Measurements from ENCODE around the gene ASB4.

Gene ASB4

DNA sequence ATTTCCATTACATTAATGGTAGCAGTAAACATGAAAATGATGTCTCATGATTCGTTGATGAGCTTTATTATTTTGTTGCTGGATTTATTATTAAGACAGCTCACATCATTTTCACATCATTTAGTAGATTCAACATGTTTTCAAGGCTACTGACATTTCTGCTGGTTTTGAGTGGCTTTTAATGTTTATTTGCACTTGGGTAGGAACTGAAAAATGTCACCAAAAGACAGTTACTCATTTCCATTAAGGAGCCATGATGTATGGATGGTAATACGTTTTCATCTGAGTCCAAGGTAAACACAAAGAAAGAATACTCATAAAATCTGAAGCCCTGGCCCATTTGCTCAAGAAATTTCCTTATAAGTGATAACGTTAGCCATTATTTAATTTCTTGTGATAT lies 95.7 kb downstream of the ASB4 start:
- H3K4me1 ChIP-seq (ENCODE audit: control insufficient read depth, insufficient read depth, low read length) = no peaks in the 10 kb centered on the region
- H3K36me3 ChIP-seq (ENCODE audit: control insufficient read depth, insufficient read depth, low read length) = no peaks in the 10 kb centered on the region
- WGBS, 2 experiments = 89% methylated on average over 1 of the region's 3 CpGs; no CpG with 5 or more reads in 1 of the 2 experiments
- no peak overlapping the region for H3K27ac ChIP-seq (ENCODE audit: insufficient read depth, low read depth, low read length, poor library complexity, severe bottlenecking)
- no peaks in the 10 kb centered on the region for H3K9me3 ChIP-seq (ENCODE audit: control insufficient read depth, low read length)
- H3K27me3 ChIP-seq (ENCODE audit: control insufficient read depth, insufficient read depth, low read length, poor library complexity, severe bottlenecking) = no peaks in the 10 kb centered on the region
- H3K4me3 ChIP-seq (ENCODE audit: insufficient read depth, low read depth, low read length) = no peak overlapping the region

DNA sequence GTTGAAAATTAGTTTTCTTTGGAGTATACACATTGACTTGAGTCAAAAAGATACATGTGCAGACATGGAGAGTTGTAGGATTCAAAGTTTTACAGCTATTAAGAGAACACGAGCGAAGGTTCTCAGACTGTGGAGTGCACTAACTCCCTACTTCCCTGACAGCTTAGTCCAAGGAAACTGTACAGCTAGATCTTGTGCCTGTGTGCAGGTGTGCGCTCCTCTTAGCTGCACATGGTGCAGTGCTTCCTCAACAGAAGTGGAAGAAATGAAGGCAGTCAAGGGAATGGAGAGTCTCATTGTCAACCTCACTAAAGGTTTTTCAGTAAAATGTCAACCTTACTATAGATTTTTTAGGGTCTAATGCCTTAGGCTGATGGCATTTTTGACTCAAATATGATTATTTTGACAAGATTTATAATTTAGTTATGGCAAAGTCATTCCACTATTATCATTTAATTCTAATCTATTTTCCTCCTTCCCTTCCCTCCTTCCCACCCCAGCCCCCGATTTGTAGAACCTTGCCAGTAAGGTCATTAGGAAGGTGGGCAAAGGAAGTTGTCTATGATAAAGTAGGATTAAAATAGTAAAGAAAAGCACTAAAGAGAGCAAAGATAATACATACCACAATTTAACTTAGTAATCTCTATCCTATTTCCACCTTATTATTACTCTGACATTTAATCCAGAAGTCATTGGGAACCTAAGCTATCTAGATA lies 97.0 kb downstream of the ASB4 start:
- 94 to 97% methylated on average over 3 of the region's 4 CpGs for WGBS, 2 experiments

DNA sequence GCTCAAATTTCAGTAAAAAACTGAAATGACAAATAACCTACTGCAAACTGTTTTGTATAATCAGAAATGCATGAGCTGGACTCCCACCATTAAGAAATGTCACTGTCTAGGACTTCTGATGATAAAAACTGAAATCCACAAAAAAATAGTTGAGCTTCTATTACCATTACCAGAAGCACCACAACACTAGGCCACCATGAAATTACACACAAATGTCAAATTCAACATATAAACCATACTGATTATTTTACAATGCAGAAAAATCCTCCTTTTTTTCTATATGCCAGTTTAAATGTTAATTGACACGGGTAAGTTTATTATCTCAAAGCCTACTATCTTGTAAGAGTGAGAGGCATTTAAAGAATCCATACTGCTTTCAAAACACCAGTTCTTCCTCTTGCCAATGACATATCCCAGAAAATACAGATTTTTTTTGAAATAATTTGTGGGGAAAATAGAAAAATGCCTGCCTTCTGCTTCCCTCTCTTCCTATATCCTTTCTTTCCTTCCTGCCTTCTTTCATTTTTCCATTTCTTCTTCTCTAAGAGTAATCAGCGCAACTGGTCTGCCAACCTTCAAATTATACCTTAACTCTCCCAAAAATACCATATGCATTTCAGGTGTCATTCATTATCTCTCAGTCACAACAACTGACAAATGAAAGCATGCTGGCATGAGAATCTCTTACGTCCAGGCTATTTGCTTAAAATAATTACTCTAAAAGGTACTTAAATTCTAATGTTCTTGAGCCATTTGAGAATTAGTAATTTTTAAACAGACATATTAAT lies 98.3 kb downstream of the ASB4 start:
- no peak overlapping the region for H3K27ac ChIP-seq (ENCODE audit: insufficient read depth, low read depth, low read length, poor library complexity, severe bottlenecking)
- H3K4me3 ChIP-seq (ENCODE audit: insufficient read depth, low read depth, low read length) = no peak overlapping the region
- no peaks in the 10 kb centered on the region for H3K27me3 ChIP-seq (ENCODE audit: control insufficient read depth, insufficient read depth, low read length, poor library complexity, severe bottlenecking)
- 95 to 98% methylated on average over 1 to 2 of the region's 3 CpGs for WGBS, 2 experiments
- no peaks in the 10 kb centered on the region for H3K9me3 ChIP-seq (ENCODE audit: control insufficient read depth, low read length)
- H3K4me1 ChIP-seq (ENCODE audit: control insufficient read depth, insufficient read depth, low read length) = no peaks in the 10 kb centered on the region
- H3K36me3 ChIP-seq (ENCODE audit: control insufficient read depth, insufficient read depth, low read length) = no peaks in the 10 kb centered on the region

More for the DNA sequence above, 97.0 kb downstream of the ASB4 start:
- no peak overlapping the region for H3K4me3 ChIP-seq (ENCODE audit: insufficient read depth, low read depth, low read length)
- H3K36me3 ChIP-seq (ENCODE audit: control insufficient read depth, insufficient read depth, low read length) = no peaks in the 10 kb centered on the region
- no peaks in the 10 kb centered on the region for H3K9me3 ChIP-seq (ENCODE audit: control insufficient read depth, low read length)
- H3K27me3 ChIP-seq (ENCODE audit: control insufficient read depth, insufficient read depth, low read length, poor library complexity, severe bottlenecking) = no peaks in the 10 kb centered on the region
- H3K27ac ChIP-seq (ENCODE audit: insufficient read depth, low read depth, low read length, poor library complexity, severe bottlenecking) = no peak overlapping the region
- H3K4me1 ChIP-seq (ENCODE audit: control insufficient read depth, insufficient read depth, low read length) = no peaks in the 10 kb centered on the region

DNA sequence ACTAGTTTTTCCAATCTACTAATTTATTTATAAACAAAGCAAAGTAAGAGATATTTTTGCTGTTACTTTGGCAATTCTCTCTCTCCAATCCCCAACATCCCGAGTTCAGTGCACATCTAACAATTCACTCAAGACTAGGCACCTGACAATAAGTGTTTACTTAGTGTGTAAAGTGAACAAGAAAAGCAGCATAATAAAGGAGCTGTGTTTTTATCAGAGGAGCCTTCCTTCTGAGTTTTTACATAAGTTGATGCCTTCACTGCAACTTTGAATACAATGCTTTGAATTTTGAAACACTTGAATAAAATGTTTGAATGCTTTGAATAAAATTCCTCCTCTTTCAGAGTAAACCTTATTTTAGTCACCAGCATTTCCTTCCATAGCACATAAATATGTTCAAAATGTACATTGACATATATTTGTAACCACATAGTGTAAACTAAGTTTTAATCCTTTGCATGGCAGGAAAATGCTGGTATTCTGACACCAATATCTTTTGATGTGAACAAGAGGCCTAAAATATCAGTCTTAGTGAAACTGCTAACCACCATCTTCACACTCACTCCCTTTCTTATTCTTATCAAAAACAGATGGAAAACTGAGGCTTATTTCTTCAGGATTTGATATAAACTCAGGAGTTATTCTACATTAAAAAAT lies 99.2 kb downstream of the ASB4 start:
- Histone ChIP-seq H3K9me3 (ENCODE audit: control insufficient read depth, low read length) (no peaks in the 10 kb centered on the region), H3K36me3 (ENCODE audit: control insufficient read depth, insufficient read depth, low read length) (no peaks in the 10 kb centered on the region), H3K27ac (ENCODE audit: insufficient read depth, low read depth, low read length, poor library complexity, severe bottlenecking) (no peak overlapping the region), H3K27me3 (ENCODE audit: control insufficient read depth, insufficient read depth, low read length, poor library complexity, severe bottlenecking) (no peaks in the 10 kb centered on the region), H3K4me3 (ENCODE audit: insufficient read depth, low read depth, low read length) (no peak overlapping the region), H3K4me1 (ENCODE audit: control insufficient read depth, insufficient read depth, low read length) (no peaks in the 10 kb centered on the region)
- WGBS, 2 experiments = no CpG with 5 or more reads among the region's 1 CpG

DNA sequence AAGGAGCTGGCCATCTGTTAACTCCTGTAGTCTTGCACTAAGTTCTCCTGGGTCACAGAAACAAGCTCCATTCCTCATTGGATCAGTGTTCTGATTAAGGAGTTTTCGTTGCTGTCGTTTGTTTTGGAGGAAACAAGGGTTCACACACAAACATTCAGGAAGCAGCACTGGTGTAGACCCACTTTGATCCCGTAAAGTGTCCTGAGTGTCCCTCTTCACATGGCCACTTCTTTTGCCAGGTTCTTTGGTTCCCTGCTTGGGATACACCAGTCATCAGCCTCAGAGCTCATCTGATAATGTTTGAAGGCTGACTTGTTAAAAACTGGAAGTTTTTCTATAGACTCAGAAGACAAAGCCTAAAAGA lies 99.7 kb downstream of the ASB4 start:
- Histone ChIP-seq H3K4me3 (ENCODE audit: insufficient read depth, low read depth, low read length) (no peak overlapping the region), H3K4me1 (ENCODE audit: control insufficient read depth, insufficient read depth, low read length) (no peaks in the 10 kb centered on the region), H3K36me3 (ENCODE audit: control insufficient read depth, insufficient read depth, low read length) (no peaks in the 10 kb centered on the region), H3K9me3 (ENCODE audit: control insufficient read depth, low read length) (no peaks in the 10 kb centered on the region), H3K27me3 (ENCODE audit: control insufficient read depth, insufficient read depth, low read length, poor library complexity, severe bottlenecking) (no peaks in the 10 kb centered on the region), H3K27ac (ENCODE audit: insufficient read depth, low read depth, low read length, poor library complexity, severe bottlenecking) (no peak overlapping the region)
- 88 to 93% methylated on average over 3 of the region's 3 CpGs for WGBS, 2 experiments

DNA sequence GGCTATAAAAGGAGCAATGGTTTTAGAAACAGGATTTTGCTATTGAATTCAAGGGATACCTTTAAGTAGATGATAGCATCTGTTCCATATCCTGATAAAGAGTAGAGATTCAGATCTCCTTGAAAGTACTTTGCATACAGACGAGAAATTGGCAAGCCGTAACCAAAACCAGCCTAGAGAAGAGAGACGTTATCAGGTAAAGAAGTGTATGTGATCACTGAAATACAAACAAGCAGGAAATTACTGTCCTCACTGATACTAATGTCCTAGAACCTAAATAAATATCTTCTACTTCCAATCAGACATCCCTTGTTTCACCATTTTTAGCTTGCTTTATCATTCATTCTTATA lies 101.2 kb downstream of the ASB4 start:
- H3K36me3 ChIP-seq (ENCODE audit: control insufficient read depth, insufficient read depth, low read length) = no peaks in the 10 kb centered on the region
- H3K4me1 ChIP-seq (ENCODE audit: control insufficient read depth, insufficient read depth, low read length) = no peaks in the 10 kb centered on the region
- H3K27me3 ChIP-seq (ENCODE audit: control insufficient read depth, insufficient read depth, low read length, poor library complexity, severe bottlenecking) = no peaks in the 10 kb centered on the region
- no peak overlapping the region for H3K27ac ChIP-seq (ENCODE audit: insufficient read depth, low read depth, low read length, poor library complexity, severe bottlenecking)
- H3K4me3 ChIP-seq (ENCODE audit: insufficient read depth, low read depth, low read length) = no peak overlapping the region
- H3K9me3 ChIP-seq (ENCODE audit: control insufficient read depth, low read length) = no peaks in the 10 kb centered on the region
- 96 to 100% methylated on average over 3 of the region's 3 CpGs for WGBS, 2 experiments

DNA sequence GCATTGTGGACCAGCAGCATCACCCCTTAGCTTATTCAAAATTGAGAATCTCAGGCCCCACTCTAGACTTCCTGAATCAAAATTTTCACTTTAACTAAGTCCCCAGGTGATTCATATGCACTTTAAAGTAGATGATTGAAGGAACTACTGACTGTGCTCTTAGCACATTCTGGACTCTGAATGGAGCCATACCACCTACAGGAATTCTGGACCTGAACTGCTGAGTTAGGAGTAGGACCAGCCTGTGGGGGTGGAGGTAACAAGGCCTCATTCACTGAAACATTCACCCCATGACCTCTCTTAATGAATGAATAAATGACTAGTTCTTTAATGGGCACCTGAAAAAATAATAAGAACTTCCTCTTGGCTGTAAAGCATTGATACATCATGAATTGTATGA lies 103.3 kb downstream of the ASB4 start:
- Histone ChIP-seq H3K4me3 (ENCODE audit: insufficient read depth, low read depth, low read length) (no peak overlapping the region), H3K9me3 (ENCODE audit: control insufficient read depth, low read length) (no peaks in the 10 kb centered on the region), H3K4me1 (ENCODE audit: control insufficient read depth, insufficient read depth, low read length) (no peaks in the 10 kb centered on the region), H3K27me3 (ENCODE audit: control insufficient read depth, insufficient read depth, low read length, poor library complexity, severe bottlenecking) (peaks cover 4% of the 10 kb centered on the region), H3K36me3 (ENCODE audit: control insufficient read depth, insufficient read depth, low read length) (no peaks in the 10 kb centered on the region), H3K27ac (ENCODE audit: insufficient read depth, low read depth, low read length, poor library complexity, severe bottlenecking) (no peak overlapping the region)

DNA sequence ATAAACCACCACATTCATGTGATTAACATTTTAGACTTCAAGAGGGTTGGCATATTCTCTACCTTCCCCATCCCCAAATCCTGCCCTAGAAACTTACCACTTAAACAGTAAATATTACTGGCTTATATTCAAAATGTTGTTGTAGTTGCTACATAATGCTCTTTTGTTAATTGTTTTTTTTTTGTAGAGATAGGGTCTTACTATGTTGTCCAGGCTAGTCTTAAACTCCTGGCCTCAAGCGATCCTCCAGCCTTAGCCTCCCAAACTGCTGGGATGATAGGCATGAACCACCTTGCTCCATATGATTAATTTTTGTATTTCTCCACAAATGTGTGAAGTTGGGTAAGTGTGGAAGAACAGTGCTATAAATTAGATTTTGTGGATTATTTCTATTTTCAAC lies 104.0 kb downstream of the ASB4 start:
- no peaks in the 10 kb centered on the region for H3K9me3 ChIP-seq (ENCODE audit: control insufficient read depth, low read length)
- H3K4me1 ChIP-seq (ENCODE audit: control insufficient read depth, insufficient read depth, low read length) = no peaks in the 10 kb centered on the region
- H3K27ac ChIP-seq (ENCODE audit: insufficient read depth, low read depth, low read length, poor library complexity, severe bottlenecking) = no peak overlapping the region
- H3K36me3 ChIP-seq (ENCODE audit: control insufficient read depth, insufficient read depth, low read length) = no peaks in the 10 kb centered on the region
- H3K27me3 ChIP-seq (ENCODE audit: control insufficient read depth, insufficient read depth, low read length, poor library complexity, severe bottlenecking) = peaks cover 12% of the 10 kb centered on the region
- H3K4me3 ChIP-seq (ENCODE audit: insufficient read depth, low read depth, low read length) = no peak overlapping the region
- 93 to 100% methylated on average over 1 of the region's 1 CpG for WGBS, 2 experiments
